GM21515 (cell line): ENCODE measurements around the gene PIGW.

Experiments used
- ATAC-seq: cut with Tn5 transposase; IDR thresholded peaks from one replicate; pipeline ENCODE4 v1.9.1; 2021; ENCODE audit not compliant: unreplicated experiment

The PIGW gene

GRCh38 chr17:36534840-36535668, at the start of gene PIGW, which contains the start of gene MYO19:
Gene PIGW (plus strand): TSS chr17:36534987. CDS start chr17:36537102, 2,115 bp downstream.
Gene MYO19 (minus strand): TSS chr17:36534868. CDS start chr17:36532538, 2,330 bp downstream.
- peak; percentile 58 for ATAC-seq

DNA sequence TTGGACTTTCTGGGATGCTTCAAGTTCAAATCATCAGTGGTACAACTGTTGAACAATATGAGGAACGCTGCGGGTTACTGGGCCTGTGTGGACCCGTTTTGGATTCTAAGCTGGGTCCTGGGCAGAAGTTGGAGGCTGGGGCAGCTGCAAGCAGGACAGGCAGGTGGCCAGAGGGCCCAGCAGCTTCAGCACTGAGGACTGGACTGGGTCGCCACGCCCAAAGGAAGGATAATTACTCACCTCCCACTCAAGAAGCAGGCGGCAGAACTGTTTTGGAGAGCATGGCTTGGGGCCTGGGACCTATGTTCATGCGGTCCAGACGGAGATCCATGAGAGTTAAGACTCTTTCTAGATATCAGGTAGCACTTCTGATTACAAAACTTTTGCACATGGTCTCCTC, 49.8 kb upstream of the PIGW start:
- no peak for ATAC-seq

- ATAC-seq, result no peak
Observed at GRCh38 chr17:36485805-36486203, 49.0 kb upstream of the PIGW start.

GRCh38 chr17:36486204-36487194, 48.3 kb upstream of the PIGW start, which contains the start of gene ZNHIT3:
Gene ZNHIT3 (plus strand): TSS chr17:36486681. CDS start chr17:36486700, 19 bp downstream.
- peak; percentile 84 for ATAC-seq

DNA sequence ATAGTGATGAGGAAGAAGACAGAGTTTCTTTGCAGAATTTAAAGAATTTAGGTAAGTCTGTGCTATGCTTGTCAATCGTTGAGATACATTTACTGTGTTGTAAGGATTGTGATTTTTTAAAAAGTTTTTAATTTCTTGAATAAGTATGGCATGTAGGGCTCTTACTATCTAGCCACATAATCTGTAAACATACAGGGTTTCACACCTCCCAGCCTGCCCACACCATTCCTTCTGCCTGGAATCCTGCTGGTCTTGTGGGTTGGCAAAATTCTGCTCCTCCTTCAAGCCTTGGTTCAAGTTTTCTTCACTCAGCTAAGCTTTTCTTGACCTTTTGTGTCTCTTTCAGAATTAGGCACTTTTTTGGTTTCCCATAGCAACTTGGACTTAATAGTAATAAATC, 40.8 kb upstream of the PIGW start:
- no peak for ATAC-seq

GRCh38 chr17:36494674-36495073, 40.1 kb upstream of the PIGW start:
- no peak for ATAC-seq

DNA sequence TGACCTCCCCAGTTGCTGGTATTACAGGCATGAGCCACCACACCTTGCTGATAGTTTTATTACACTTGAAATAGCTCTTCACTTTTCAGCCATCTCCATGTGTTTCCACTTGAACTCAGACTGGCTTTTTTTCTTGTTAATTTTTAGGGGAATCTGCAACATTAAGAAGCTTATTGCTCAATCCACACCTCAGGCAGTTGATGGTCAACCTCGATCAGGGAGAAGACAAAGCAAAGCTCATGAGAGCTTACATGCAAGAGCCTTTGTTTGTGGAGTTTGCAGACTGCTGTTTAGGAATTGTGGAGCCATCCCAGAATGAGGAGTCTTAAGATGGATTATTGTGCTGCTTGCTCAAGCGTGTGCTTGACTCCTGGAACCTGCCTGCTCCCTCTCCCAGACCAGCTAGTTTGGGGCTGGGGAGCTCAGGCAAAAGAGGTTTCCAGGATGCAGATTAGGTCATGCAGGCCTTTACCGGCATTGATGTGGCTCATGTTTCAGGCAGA, 39.7 kb upstream of the PIGW start:
- ATAC-seq, result no peak

DNA sequence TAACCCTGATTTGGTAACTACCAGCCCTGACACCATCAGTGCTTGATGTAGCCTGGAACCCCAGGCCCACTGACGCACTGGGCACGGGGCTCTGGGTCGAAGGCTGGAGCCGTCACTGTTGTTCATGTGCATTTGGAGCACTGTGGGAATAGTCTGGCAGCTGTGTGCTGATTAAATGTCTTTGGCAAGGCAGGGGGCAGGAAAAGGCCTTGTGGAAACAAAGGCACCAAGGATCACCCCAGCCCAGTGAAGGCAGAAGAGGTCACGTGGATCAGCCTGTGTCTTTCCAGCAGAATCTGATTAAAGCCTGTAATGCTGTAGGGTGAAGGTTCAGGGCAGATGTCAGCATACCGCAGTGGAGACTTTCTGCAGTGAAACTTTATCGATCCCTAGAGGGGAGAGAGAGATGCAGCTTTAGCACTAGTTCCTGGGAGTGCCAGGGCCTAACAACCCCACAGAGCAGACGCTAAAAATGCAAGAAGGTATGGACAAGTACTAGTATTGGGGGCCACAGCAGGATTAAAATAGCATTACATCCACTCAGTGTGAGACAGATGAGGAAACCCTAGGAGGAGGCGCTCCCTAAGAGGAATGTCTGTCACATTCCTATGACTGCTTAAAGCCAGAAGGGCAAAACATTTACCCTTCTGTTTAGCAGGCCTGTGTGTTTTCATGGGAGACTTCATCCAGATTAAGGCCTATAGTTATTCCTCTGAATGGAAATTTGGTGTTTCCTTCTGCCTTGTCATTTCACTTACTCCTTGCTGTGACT, 38.6 kb upstream of the PIGW start:
- ATAC-seq, result no peak

DNA sequence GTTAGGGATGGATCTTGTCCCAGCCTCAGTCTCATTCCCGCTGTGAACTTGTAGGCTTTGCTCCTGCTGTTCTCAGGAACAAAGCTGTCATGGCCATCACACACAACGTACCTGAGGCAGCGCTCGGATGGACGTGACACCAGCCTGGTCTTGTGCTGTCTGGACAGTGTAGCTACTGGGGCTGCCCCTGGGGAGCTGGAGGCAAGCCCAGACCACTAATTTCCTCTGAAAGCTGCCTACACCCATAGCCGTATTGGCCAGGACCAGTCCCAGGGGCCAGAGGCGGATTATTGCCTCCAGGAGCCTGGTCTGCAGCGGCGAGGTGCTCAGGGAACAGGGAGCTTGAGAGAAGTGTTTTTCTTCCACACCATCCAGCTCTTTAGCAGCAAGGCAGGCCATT, 36.6 kb upstream of the PIGW start:
- no peak for ATAC-seq

DNA sequence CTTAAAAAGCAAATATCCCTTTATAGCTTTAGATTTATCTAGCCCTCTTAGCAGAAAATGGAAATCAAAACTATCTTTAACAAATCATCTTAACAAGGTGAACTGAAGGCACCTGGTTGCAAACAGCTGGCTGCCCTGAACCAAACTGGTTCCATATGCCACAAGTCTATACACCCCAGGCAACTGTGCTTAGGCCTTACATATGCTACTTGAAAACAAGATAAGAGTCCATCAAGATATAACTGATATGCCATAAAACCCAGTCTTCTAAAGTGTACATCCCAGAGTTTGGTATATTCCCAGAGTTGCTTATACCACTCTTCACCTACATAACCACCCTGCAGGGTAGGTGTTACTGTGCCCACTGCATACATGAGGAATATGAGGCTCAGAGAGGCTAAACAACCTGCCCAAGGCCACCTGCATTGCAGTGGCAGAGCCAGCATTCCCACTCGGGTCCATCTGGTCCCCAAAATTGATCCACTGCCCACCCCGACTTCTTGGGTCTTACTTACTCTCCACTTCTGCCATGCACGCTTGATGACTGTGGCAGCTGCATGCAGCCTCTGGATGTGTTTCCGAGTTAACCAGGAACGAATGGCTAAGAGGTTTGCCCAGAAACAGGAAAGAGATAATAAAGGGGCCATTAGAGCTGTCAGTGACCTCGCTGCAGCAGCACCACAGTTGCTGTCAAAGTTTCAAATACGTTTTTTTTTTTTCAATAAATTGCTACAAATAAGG, 36.1 kb upstream of the PIGW start:
- ATAC-seq, result no peak

- ATAC-seq, result no peak
Observed at GRCh38 chr17:36500745-36501225, 34.0 kb upstream of the PIGW start.

DNA sequence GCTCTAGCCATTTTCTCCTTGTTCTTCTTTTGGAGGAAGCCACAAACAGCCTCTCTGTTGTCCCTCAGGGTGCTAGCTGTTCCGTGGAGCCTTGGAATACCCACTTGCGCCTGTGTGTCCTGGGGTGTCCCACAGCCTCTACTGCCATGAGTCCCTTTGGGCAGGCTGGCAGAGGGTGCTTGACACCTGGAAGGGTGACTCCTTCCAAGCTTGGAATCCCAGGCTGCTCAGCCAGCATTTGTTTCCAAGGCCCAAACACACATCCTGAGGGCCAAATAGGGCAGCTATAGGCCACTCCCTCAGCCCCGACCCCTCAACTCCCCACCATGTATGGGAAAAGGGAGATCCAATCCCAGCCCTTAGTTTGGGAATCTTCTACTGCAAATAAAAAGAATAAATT, 33.4 kb upstream of the PIGW start:
- ATAC-seq, result no peak

DNA sequence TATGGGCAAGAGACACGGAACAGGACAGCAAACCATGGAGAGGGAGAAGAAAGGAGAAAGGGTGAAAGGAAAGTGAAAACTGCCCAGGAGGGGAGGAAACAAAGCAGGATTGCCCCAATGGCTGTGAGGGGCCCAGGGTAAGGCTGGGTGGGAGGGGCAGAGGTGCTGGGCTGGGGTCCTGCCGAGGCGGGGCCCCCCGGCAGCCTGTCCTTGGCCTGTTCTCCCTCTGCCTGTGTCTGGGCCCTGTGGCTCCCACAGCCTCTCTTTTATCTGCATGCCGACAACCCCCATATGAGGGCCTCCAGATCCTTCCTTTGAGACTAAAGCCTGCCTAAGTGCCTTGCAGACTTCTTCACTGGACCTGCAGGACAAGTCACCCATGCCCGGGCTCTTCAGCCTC, 32.8 kb upstream of the PIGW start:
- ATAC-seq, result no peak

DNA sequence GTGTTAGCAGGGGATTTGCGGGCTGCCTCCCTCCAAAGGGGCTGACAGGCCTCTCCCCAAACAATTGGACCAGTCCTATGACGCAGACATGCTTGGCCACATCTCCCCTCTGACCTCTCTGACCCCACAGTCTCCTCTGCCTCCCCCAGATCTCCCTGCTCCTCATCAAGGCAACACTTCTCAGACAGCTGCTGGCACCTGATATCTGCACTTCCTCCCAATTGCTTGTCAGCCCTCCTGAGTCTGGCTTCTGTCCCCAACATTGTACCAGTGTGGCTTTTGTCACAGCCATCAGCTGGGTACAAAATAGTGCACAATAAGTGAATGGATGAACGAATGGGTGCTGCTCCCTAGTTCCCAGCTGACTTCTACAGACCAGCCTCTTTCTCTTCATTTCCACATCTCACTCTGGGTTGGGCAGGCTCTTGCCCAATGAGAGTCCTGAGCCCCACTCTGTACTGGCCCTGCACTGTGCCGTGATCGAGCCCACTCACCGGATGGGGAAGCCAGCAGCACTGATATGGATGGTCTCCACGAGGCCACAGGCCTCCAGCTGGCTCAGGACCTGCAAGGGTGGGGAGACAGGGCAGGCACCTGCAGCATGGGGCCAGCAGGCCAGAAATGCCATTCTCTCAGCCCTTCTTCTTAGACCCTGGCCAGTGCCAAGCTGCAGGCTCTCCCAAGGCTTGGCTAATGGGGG, 31.2 kb upstream of the PIGW start:
- ATAC-seq, result no peak

GRCh38 chr17:36504156-36504545, 30.6 kb upstream of the PIGW start:
- no peak for ATAC-seq

GRCh38 chr17:36505171-36505570, 29.6 kb upstream of the PIGW start:
- no peak for ATAC-seq

GRCh38 chr17:36506249-36506826, 28.4 kb upstream of the PIGW start:
- ATAC-seq, result no peak

GRCh38 chr17:36506831-36507230, 28.0 kb upstream of the PIGW start:
- no peak for ATAC-seq

DNA sequence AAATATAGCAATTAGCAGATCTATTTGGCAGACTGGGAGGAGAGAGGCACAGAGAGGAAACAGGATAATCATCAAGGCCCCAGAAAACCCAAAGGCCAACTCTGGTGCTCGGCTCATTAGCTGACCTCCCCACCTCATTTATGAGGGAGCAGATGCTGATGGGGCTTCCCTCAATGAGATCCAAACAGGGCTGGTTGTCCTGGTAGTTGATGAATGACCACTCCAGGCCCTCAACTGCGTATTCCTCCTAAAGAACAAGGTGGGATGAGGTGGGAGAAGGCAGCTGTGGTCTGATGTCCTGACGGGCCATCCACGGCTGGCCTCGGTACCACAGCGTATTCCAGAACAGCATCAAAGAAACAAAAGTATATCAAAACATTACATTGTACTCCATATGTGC, 27.5 kb upstream of the PIGW start:
- no peak for ATAC-seq
